Measurements from ENCODE around the gene MT1A. TPM values are rescaled to one million over a fixed set of nuclear protein-coding genes. Genes with fewer than 3 reads are reported as not detected.
"Not testable (repeated sequence)": the region's sequence is repeated elsewhere in the genome, so short reads cannot be mapped to it uniquely, and the experiment has no call there.

MT1A gene
- total RNA-seq, 1 donor from 2014 or later, result 0.82 TPM

- intact Hi-C loops (cut with micrococcal nuclease), result no loop called here
Observed at GRCh38 chr16:56672761-56673536, 34.5 kb downstream of the MT1A start.

GRCh38 chr16:56673921-56674320, 35.5 kb downstream of the MT1A start:
- intact Hi-C loops (cut with micrococcal nuclease), result no loop called here

- intact Hi-C loops (cut with micrococcal nuclease), result not testable (repeated sequence)
Observed at GRCh38 chr16:56674570-56674969, 36.1 kb downstream of the MT1A start.

- intact Hi-C loops (cut with micrococcal nuclease), result no loop called here
Observed at GRCh38 chr16:56675685-56676210, 37.3 kb downstream of the MT1A start.

GRCh38 chr16:56677474-56677873, 39.0 kb downstream of the MT1A start:
- intact Hi-C loops (cut with micrococcal nuclease), result no loop called here

GRCh38 chr16:56679078-56679730, 40.7 kb downstream of the MT1A start:
- intact Hi-C loops (cut with micrococcal nuclease), result no loop called here

GRCh38 chr16:56679818-56680217, 41.4 kb downstream of the MT1A start:
- intact Hi-C loops (cut with micrococcal nuclease), result loop anchor here (5.0 kb wide), 1 partner anchor 38 kb away; no protein-coding TSS in a partner anchor

- intact Hi-C loops (cut with micrococcal nuclease), result loop anchor here (1.0 to 5.0 kb wide), 6 partner anchors 20 to 105 kb away; partner anchors contain the start of genes MT1E and MT2A
Observed at GRCh38 chr16:56681939-56682702, 43.7 kb downstream of the MT1A start, which contains the start of gene MT1X. Gene MT1X (plus strand): TSS chr16:56682470. CDS start chr16:56682541, 71 bp downstream.

- intact Hi-C loops (cut with micrococcal nuclease), result loop anchor here (1.0 to 5.0 kb wide), 6 partner anchors 19 to 106 kb away; partner anchors contain the start of genes MT1E and MT2A
Observed at GRCh38 chr16:56682703-56683397, 44.4 kb downstream of the MT1A start.

GRCh38 chr16:56683424-56684172, 45.1 kb downstream of the MT1A start:
- intact Hi-C loops (cut with micrococcal nuclease), result loop anchor here (2.0 to 5.0 kb wide), 2 partner anchors 25 to 41 kb away; no protein-coding TSS in a partner anchor

GRCh38 chr16:56684256-56684925, 45.9 kb downstream of the MT1A start:
- intact Hi-C loops (cut with micrococcal nuclease), result loop anchor here (5.0 kb wide), 1 partner anchor 42 kb away; no protein-coding TSS in a partner anchor

GRCh38 chr16:56684926-56685590, 46.6 kb downstream of the MT1A start:
- intact Hi-C loops (cut with micrococcal nuclease), result loop anchor here (5.0 kb wide), 1 partner anchor 43 kb away; no protein-coding TSS in a partner anchor

- intact Hi-C loops (cut with micrococcal nuclease), result no loop called here
Observed at GRCh38 chr16:56686758-56687157, 48.3 kb downstream of the MT1A start.

GRCh38 chr16:56688762-56689161, 50.3 kb downstream of the MT1A start:
- intact Hi-C loops (cut with micrococcal nuclease), result no loop called here

GRCh38 chr16:56689171-56689570, 50.7 kb downstream of the MT1A start:
- intact Hi-C loops (cut with micrococcal nuclease), result no loop called here

All from T-helper 2 cell treated with Interferon-gamma antibody and Interleukin-4, amounts not matched to agents 100 ng/mL and 5 ng/mL, for 36 hours (primary cell).